ENCODE results near the gene NID2. TPM values are rescaled to one million over a fixed set of nuclear protein-coding genes. Genes with fewer than 3 reads are reported as not detected.

NID2 gene
- total and polyA plus RNA-seq, 4 donors: 3.4 to 116 (median 7.8) TPM

DNA sequence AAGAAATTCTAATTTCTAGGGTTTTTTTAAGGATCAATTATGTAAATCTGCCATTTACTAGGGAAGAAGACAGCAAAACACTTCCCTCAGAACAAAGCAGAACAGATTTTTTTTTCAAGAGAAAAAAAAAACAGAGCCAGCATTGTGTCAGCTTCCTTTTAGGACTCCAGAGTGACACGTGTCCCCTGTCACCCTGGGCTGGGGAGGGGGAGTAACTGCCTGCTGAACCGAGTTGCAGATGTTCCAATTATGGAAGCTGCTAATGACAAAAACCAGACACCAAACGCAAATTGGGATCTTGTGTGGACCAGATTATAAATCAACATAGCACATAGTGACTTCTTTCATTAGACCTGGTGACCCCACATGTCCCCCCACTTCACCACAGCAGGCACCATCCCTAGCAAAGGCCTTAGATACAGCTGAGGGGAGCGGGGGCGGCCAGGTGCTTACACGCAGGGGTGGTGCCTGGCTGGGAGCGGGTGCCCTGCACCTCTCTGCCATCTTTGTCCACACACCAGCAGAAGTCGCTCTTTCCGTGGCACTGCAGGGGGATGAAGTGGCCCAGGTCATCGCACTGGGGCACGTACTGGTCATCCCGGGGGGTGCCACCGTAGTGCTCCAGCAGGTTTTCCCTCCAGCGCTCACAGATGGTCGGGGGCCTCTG, 54.1 kb downstream of the NID2 start:
- Histone ChIP-seq H3K27ac (ENCODE audit: low read depth in 1 of 2, low read length in 1 of 2) (peak overlapping the region in 1 of 2 donors; percentile 47), H3K4me1 (ENCODE audit: control insufficient read depth in 5 of 5, insufficient read depth in 5 of 5, low read length in 5 of 5) (peaks cover 0 to 25% (median 9%) of the 10 kb centered on the region in 5 donors), H3K9ac (ENCODE audit: insufficient read depth in 1 of 2, low read length in 2 of 2) (no peak overlapping the region), H3K9me3 (ENCODE audit: control insufficient read depth in 4 of 4, insufficient read depth in 3 of 4, low read length in 3 of 4) (no peaks in the 10 kb centered on the region), H3K27me3 (ENCODE audit: control insufficient read depth in 3 of 3, insufficient read depth in 3 of 3, low read length in 2 of 3) (no peaks in the 10 kb centered on the region), H3K36me3 (ENCODE audit: control insufficient read depth in 4 of 4, insufficient read depth in 4 of 4, low read length in 4 of 4) (peaks cover 11 to 40% (median 26%) of the 10 kb centered on the region in 4 donors), H3K4me3 (no peak overlapping the region)
- DNase-seq (no peak), ATAC-seq (ENCODE audit: insufficient read depth, low FRiP score) (no peak)
- TF ChIP-seq CTCF (IDR thresholded peaks at IDR 0.05; ENCODE audit: control extremely low read depth, extremely low read depth): no peak
- 77 to 83% methylated on average over 15 of the region's 15 CpGs for WGBS, 2 donors

DNA sequence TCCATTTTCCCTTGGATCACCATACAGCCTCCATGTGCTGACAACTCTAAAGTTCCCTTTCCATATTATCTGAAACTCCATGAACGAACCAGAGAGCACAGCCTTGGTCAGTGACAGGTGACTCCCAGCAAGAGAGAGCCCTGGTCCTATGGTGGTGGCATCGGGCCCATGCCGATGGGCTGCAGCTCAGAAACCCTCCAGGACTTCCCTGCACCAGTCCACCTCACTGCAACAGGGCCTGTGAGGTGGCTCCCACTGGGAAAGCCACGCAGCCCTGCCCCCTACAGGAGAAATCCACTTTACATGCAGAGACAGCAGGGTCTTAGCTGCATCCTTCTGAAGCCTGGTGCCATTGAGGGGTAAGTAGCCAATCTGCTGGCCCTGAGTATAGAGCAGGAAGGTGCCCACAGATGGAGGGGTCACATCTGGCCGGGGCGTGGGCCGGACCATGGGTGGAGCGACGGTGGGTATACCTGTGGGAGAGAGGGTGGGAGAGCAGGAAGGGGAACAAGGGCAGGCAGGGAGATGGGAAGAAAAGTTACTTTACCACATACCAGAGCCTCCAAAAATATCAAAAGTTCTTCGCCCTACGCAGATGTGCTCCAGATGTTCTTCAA, 54.8 kb downstream of the NID2 start:
- ATAC-seq (ENCODE audit: insufficient read depth, low FRiP score): no peak
- H3K9ac ChIP-seq (ENCODE audit: insufficient read depth in 1 of 2, low read length in 2 of 2): no peak overlapping the region
- H3K4me3 ChIP-seq: no peak overlapping the region
- no peak for DNase-seq
- H3K9me3 ChIP-seq (ENCODE audit: control insufficient read depth in 4 of 4, insufficient read depth in 3 of 4, low read length in 3 of 4): no peaks in the 10 kb centered on the region
- WGBS, 2 donors: 69 to 76% methylated on average over 11 of the region's 11 CpGs
- no peak for TF ChIP-seq CTCF (IDR thresholded peaks at IDR 0.05; ENCODE audit: control extremely low read depth, extremely low read depth)
- H3K27me3 ChIP-seq (ENCODE audit: control insufficient read depth in 3 of 3, insufficient read depth in 3 of 3, low read length in 2 of 3): no peaks in the 10 kb centered on the region
- H3K36me3 ChIP-seq (ENCODE audit: control insufficient read depth in 4 of 4, insufficient read depth in 4 of 4, low read length in 4 of 4): peaks cover 13 to 39% (median 28%) of the 10 kb centered on the region in 4 donors
- peak overlapping the region; percentile 15 to 47 for H3K27ac ChIP-seq (ENCODE audit: low read depth in 1 of 2, low read length in 1 of 2)
- H3K4me1 ChIP-seq (ENCODE audit: control insufficient read depth in 5 of 5, insufficient read depth in 5 of 5, low read length in 5 of 5): peaks cover 0 to 25% (median 9%) of the 10 kb centered on the region in 5 donors

- H3K4me3 ChIP-seq: no peak overlapping the region
- peaks cover 24 to 42% (median 34%) of the 10 kb centered on the region in 4 donors for H3K36me3 ChIP-seq (ENCODE audit: control insufficient read depth in 4 of 4, insufficient read depth in 4 of 4, low read length in 4 of 4)
- peaks cover 0 to 3% (median 0%) of the 10 kb centered on the region in 4 donors for H3K9me3 ChIP-seq (ENCODE audit: control insufficient read depth in 4 of 4, insufficient read depth in 3 of 4, low read length in 3 of 4)
- peak; percentile 41 to 82 (median 69) for DNase-seq
- TF ChIP-seq CTCF (IDR thresholded peaks at IDR 0.05; ENCODE audit: control extremely low read depth, extremely low read depth): no peak
- H3K9ac ChIP-seq (ENCODE audit: insufficient read depth in 1 of 2, low read length in 2 of 2): no peak overlapping the region
- H3K27me3 ChIP-seq (ENCODE audit: control insufficient read depth in 3 of 3, insufficient read depth in 3 of 3, low read length in 2 of 3): no peaks in the 10 kb centered on the region
- 71 to 75% methylated on average over 4 of the region's 4 CpGs for WGBS, 2 donors
- no peak overlapping the region for H3K27ac ChIP-seq (ENCODE audit: low read depth in 1 of 2, low read length in 1 of 2)
- H3K4me1 ChIP-seq (ENCODE audit: control insufficient read depth in 5 of 5, insufficient read depth in 5 of 5, low read length in 5 of 5): peaks cover 0 to 20% (median 9%) of the 10 kb centered on the region in 5 donors
- peak; percentile 37 for ATAC-seq (ENCODE audit: insufficient read depth, low FRiP score)
Measured at GRCh38 chr14:52012635-52013034, 56.2 kb downstream of the NID2 start.
